HG03469 (cell line): ENCODE results near the gene FUOM.

Experiments
- ATAC-seq: cut with Tn5 transposase; IDR thresholded peaks from one replicate; pipeline ENCODE4 v1.9.1; 2021; ENCODE audit warnings: mild to moderate bottlenecking, moderate library complexity, moderate number of reproducible peaks; ENCODE audit not compliant: unreplicated experiment

Gene FUOM

GRCh38 chr10:133353202-133353959, 4.4 kb downstream of the FUOM start:
- ATAC-seq: no peak

- no peak for ATAC-seq
These were observed 6.2 kb downstream of the FUOM start for GRCh38 chr10:133351408-133352318.

- no peak for ATAC-seq
These were observed 6.9 kb downstream of the FUOM start for GRCh38 chr10:133350950-133351329.

DNA sequence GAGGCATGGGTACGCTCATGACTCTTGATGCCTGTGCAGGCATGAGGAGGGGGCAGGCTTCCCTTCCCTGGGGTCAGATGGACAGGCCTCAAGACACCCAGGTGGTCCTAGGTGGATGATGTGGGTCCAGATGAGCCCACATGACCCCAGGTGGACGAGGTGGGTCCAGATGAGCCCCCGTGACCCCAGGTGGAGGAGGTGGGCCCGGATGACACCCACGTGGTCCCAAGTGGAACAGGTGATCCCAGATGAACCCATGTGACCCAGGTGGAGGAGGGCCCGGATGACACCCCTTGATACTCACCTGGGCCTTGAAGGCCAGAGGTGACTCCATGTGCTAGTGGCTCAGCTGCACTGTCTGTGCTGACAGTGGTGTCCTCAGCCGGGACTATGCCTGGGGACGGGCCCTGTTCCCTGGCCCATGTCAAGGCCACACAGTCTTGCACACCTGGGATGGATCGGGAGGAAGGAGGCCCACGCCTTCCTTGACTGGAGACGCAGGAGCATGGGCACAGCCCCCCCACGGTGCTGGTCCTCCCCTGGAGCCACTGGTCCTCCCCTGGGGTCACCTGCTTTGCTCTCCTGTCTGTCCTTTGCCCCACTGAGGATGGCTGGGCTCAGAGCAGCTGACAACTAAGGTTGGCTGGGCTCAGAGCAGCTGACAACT, 7.4 kb downstream of the FUOM start:
- no peak for ATAC-seq

GRCh38 chr10:133349577-133350011, 8.2 kb downstream of the FUOM start:
- ATAC-seq: no peak

DNA sequence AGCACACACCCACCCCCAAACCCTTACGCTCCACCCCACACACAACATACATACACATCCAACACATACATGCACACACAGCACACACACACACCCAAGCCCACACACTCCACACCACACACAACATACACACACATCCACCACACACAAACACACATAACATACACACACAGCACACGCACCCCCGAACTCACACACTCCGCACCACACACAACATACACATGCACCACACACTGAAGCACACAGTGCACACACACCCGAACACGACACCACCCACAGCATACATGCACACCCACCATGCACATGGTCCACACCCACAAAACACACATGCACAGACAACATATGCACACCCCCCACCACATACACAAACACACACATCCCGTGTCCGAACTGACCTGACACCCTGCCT, 8.7 kb downstream of the FUOM start:
- no peak for ATAC-seq

DNA sequence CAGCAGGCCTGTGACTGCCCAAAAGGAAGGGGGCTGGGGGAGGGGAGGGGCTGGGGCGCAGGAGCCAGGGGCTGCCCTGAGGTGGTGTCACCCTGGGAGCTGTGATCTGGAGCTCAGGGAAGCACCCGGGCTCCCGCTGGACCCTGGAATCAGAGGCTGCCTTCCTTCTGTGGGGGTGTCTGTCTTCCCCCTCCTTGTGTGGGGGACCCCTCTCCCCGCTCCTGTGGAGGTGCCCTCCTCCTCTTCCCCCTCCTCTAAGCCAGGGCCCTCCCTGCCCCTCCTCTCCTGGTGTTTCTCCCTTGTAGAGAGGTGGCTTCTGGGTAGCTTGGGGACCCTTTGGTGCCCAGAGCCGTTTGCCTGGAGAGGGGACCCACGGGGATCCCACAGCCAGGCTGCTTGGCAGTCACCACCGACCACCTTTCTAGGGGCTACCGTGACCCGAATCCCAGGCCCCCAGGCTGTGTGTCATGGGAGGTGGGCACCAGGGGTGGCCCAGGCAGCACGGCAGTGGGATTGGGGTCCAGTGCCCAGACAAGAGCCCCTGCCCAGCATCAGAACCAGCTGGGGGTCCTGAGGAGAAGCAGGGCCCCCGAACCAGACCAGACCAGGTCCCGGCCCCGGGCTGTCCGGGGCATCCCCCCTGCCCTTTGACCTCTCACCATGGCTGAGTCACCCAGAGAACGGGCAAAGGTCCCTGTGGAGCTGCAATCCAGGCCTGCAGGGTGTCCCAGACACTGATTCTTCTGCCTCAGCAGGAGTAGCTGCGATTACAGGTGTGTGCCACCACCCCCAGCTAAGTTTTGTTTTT, 9.9 kb downstream of the FUOM start:
- no peak for ATAC-seq

DNA sequence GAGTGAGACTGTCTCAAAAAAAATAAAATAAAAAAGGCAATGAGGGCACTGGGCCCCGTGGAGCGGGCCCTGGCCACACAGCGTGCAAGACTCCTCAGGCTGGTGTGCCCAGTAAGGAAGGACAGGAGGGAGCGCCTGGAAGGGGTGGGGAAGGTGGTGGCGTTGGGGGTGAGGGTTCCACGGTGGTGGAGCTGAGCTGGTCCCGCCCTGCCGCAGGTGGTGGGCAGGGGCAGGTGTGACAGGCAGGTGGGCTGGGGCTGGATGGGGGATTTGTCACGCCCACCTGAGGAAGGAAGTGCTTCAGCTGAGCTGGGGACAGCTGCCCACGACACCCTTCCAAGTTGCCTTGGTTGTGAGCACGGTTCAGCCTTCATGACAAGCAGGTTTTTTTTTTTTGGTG, 11.4 kb downstream of the FUOM start:
- no peak for ATAC-seq

GRCh38 chr10:133344236-133344635, 13.6 kb downstream of the FUOM start:
- ATAC-seq: no peak

GRCh38 chr10:133343558-133343957, 14.3 kb downstream of the FUOM start:
- ATAC-seq: no peak

DNA sequence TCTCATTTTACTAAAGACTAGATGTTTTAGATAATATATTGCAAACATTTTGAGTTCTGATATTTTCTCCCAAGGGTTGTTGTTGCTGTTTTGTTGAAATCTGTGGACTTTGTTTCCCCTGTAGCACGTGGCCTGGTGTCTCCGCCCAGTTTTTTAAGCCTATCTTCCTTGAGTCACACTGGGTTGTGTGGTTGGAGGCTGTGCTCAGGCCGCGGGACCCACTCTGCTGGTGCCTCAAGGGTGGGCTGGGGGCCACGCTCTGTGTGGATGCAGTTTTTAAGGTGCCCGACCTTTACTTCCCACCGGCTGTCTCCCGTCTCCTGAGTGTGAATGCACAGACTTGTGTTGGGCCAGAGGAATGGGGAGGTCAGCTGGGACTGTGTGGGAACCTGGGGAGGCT, 14.9 kb downstream of the FUOM start:
- no peak for ATAC-seq

GRCh38 chr10:133341983-133342382, 15.8 kb downstream of the FUOM start:
- no peak for ATAC-seq

DNA sequence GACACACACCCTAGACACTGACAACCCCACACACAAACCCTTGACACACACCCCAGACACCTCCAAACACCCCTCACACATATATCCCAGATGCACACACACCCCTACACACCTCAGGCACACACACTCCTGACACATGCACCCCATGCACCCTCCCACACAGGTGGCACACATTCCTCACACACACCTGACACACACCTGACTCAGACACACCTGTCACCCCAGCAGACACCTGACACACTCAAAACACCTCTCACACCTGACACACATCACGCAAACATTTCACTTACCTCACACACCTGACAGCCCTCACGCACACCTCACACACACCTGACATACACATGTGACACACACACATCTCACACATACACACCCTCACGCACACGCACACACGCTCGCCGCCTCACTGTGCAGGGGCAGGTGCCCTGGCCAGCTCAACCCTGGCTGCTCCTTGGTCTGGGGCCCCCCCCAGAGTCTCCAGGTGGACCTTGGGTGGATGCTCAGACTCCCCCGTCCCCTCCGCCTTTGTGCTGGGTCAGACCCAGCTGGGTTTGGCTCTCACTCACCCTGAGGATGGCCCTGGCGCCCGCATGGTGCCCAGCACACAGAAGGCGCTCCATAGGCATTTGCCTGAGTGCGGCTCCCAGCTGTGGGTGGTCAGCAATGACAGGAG, 18.0 kb downstream of the FUOM start:
- ATAC-seq: no peak

GRCh38 chr10:133338080-133339071, 19.4 kb downstream of the FUOM start:
- ATAC-seq: no peak

DNA sequence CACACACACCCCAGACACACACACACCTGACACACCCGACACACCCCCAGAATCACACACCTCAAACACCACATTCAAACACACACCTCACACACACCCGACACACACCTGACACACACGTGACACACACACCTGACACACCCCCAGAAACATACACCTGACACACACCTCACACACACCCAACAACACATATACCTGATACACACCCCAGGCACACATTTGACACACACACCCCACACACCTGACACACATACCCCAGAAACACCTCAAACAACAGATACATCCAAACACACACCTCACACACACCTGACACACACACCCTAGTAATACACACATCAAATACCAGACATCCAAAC, 20.5 kb downstream of the FUOM start:
- no peak for ATAC-seq

DNA sequence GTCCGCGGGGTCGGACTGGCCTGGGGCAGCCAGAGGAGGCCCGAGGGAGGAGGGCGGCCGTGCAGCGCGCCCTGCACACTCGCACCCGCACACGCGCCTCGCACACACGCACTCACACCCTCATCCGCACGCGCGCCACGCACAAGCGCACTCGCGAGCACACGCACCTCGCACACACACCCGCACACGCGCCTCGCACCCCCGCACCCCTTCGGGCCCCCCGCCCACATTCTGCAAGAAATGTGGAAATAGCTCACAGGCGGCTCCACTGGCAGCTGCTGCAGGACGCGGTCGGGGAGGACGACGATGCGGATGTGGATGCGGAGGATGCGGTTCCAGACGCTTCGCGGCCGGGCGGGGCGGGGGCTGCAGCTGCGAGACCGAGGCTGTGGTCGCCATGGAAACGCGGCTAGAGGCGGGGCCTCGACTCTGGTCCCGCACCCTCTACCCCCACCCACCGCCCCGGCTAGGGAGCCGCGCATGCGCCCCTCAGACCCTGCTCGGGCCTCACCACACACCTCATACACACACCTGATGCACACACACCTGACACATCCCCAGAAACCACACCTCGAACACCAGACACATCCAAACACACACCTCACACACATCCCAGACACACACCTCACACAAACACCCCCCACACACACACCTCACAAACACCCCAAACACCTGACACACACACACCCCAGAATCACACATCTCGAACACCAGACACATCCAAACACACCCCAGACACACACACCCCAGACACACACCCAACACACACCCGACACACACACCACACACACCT, 21.0 kb downstream of the FUOM start, which contains the start of gene CALY:
CALY (minus strand) TSS at position 320 of the 793 bp plus-strand sequence. CDS start 7,907 bp downstream, outside the sequence.
- ATAC-seq: no peak

GRCh38 chr10:133336118-133336576, 21.7 kb downstream of the FUOM start:
- ATAC-seq: no peak
